Ishikawa (cell line): Measurements from ENCODE around the gene ERCC5.
A peak's percentile ranks its signal among the peaks of the same experiment; 100 is the strongest.

Source experiments
- CEBPB ChIP-seq: IDR thresholded peaks from 2 replicates; pipeline ENCODE4 v1.6.1; 2012
- CREB1 ChIP-seq: IDR thresholded peaks from 2 replicates; pipeline ENCODE4 v1.6.1; 2012; ENCODE audit warnings: low read depth
- EGR1 ChIP-seq: IDR thresholded peaks from 2 replicates; pipeline ENCODE4 v1.6.1; 2012
- EP300 ChIP-seq: IDR thresholded peaks from 2 replicates; pipeline ENCODE4 v1.6.1; 2012; ENCODE audit warnings: borderline replicate concordance
- FOXM1 ChIP-seq: IDR thresholded peaks from 2 replicates; pipeline ENCODE4 v1.6.1; 2012; ENCODE audit warnings: low read depth, borderline replicate concordance
- NFIC ChIP-seq: IDR thresholded peaks from 2 replicates; pipeline ENCODE4 v1.6.1; 2012
- RAD21 ChIP-seq: IDR thresholded peaks from 2 replicates; pipeline ENCODE4 v1.6.1; 2012; ENCODE audit warnings: low read depth
- TAF1 ChIP-seq: IDR thresholded peaks from 2 replicates; pipeline ENCODE4 v1.6.1; 2012; ENCODE audit warnings: low read depth, mild to moderate bottlenecking
- TCF12 ChIP-seq: IDR thresholded peaks from 2 replicates; pipeline ENCODE4 v1.6.1; 2012; ENCODE audit warnings: low read depth
- TEAD4 ChIP-seq: IDR thresholded peaks from 2 replicates; pipeline ENCODE4 v1.6.1; 2012
- YY1 ChIP-seq: IDR thresholded peaks from 2 replicates; pipeline ENCODE4 v1.6.1; 2012; ENCODE audit warnings: low read depth
- ZBTB7A ChIP-seq: IDR thresholded peaks from 2 replicates; pipeline ENCODE4 v1.6.1; 2012; ENCODE audit warnings: low read depth
- TF ChIP-seq, protein P1 (sequence below): IDR thresholded peaks from 2 replicates; pipeline ENCODE4 v1.6.1; 2012
- TF ChIP-seq, protein P2 (sequence below): IDR thresholded peaks from 2 replicates; pipeline ENCODE4 v1.6.1; 2012
- TF ChIP-seq, protein P3 (sequence below): IDR thresholded peaks from 2 replicates; pipeline ENCODE4 v1.6.1; 2012; ENCODE audit warnings: low read depth, mild to moderate bottlenecking

ERCC5 gene

DNA sequence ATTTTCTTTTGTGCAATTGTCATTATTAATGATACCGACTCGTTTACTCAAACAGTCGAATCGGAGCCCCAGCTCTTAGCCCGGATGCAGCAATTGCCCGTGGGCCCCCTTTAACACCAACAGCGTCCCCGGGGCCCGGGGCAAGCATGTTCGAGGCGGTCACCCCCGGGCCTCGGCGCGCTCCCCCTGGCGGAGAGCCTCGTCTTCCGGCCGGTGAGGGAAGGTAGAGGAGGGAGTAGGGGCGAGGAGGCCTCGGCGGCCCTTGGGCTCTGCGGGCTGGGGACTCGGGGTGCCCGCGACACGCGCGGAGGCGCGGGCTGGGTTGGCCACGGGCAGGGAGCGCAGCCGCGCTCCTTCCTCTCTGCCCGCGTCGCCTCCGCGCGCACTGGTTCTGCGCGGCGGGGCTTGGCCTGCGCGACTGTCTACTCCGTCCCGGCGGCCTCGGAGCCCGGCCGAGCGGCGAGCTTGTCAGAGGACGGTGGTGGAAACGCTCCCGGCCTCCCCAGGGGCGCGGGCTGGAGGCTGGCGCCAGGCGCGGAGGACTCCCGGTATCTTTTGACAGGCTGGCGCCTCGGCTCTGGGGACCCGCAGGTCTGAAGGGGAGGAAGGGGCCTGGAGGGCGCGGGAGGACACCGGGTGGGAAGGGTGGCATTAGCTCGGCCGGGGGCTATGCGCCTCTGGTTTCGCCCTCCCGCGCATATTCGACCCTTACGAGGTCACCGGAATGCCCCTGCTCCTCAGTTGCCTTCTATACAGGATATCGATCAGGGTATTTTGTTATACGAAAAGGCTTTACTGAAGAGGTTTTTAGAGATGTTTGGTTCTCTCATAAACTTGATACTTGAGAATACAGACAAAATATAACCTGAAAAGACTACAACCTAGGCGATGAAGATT lies 45.4 kb upstream of the ERCC5 start:
- TF ChIP-seq, protein P1, sequence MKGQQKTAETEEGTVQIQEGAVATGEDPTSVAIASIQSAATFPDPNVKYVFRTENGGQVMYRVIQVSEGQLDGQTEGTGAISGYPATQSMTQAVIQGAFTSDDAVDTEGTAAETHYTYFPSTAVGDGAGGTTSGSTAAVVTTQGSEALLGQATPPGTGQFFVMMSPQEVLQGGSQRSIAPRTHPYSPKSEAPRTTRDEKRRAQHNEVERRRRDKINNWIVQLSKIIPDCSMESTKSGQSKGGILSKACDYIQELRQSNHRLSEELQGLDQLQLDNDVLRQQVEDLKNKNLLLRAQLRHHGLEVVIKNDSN, result no peak
- peak; percentile 71; the same call in 1 of the 2 replicates for TF ChIP-seq ZBTB7A
- TF ChIP-seq TEAD4, result no peak
- no peak for TF ChIP-seq FOXM1
- peak; percentile 40; the same call in 1 of the 2 replicates for TF ChIP-seq NFIC
- TF ChIP-seq, protein P2, sequence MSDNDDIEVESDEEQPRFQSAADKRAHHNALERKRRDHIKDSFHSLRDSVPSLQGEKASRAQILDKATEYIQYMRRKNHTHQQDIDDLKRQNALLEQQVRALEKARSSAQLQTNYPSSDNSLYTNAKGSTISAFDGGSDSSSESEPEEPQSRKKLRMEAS, result no peak; the same call in 1 of the 2 replicates
- TF ChIP-seq YY1, result 0 out of 2 replicates have a peak, but pooled peaks have one; percentile 47
- TF ChIP-seq RAD21, result no peak

DNA sequence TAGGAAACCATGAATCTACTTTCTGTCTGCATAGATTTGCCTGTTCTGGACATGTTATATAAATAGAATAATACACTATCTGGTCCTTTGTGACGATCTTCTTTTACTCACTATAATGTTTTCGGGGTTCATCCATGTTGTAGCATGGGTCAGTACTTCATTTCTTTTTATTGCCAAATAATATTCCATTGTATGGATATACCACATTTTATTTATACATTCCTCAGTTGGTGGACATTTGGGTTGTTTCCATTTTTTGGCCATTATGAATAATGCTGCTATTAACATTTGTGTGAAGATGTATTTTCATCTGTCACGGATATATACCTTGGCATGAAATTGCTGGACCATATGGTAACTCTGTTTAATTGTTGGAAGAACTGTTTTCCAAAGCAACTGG lies 40.2 kb upstream of the ERCC5 start:
- TF ChIP-seq, protein P3, sequence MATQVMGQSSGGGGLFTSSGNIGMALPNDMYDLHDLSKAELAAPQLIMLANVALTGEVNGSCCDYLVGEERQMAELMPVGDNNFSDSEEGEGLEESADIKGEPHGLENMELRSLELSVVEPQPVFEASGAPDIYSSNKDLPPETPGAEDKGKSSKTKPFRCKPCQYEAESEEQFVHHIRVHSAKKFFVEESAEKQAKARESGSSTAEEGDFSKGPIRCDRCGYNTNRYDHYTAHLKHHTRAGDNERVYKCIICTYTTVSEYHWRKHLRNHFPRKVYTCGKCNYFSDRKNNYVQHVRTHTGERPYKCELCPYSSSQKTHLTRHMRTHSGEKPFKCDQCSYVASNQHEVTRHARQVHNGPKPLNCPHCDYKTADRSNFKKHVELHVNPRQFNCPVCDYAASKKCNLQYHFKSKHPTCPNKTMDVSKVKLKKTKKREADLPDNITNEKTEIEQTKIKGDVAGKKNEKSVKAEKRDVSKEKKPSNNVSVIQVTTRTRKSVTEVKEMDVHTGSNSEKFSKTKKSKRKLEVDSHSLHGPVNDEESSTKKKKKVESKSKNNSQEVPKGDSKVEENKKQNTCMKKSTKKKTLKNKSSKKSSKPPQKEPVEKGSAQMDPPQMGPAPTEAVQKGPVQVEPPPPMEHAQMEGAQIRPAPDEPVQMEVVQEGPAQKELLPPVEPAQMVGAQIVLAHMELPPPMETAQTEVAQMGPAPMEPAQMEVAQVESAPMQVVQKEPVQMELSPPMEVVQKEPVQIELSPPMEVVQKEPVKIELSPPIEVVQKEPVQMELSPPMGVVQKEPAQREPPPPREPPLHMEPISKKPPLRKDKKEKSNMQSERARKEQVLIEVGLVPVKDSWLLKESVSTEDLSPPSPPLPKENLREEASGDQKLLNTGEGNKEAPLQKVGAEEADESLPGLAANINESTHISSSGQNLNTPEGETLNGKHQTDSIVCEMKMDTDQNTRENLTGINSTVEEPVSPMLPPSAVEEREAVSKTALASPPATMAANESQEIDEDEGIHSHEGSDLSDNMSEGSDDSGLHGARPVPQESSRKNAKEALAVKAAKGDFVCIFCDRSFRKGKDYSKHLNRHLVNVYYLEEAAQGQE, result no peak
- TF ChIP-seq FOXM1 (no peak), YY1 (no peak), CREB1 (no peak), ZBTB7A (no peak), TCF12 (no peak), EP300 (no peak)
- TF ChIP-seq, protein P2, result no peak
- TF ChIP-seq, protein P1, result no peak

DNA sequence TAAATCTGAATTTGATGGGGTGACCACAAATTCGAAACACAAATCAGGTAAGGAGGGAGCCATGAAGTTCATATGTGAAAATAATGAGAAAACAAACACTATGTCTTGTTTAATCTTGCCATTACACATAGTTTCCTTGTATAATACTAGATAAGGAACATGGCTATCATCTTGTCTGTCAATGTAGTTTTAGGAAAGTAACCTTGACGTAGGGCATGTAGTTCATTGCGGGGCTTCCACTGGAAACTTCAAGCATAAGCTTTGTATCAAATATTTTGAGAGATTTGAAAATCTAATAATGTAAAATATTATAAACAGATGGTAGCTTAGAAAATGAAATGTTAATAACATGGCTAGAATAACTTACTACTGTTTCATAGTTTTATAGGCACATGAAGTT lies 38.1 kb upstream of the ERCC5 start:
- TF ChIP-seq, protein P2, result no peak
- TF ChIP-seq NFIC (no peak), CREB1 (no peak), TEAD4 (no peak), TCF12 (no peak), YY1 (no peak), EP300 (no peak), EGR1 (no peak), RAD21 (no peak), FOXM1 (no peak), ZBTB7A (no peak), TAF1 (no peak), CEBPB (no peak)
- TF ChIP-seq, protein P3, result no peak
- TF ChIP-seq, protein P1, result no peak

DNA sequence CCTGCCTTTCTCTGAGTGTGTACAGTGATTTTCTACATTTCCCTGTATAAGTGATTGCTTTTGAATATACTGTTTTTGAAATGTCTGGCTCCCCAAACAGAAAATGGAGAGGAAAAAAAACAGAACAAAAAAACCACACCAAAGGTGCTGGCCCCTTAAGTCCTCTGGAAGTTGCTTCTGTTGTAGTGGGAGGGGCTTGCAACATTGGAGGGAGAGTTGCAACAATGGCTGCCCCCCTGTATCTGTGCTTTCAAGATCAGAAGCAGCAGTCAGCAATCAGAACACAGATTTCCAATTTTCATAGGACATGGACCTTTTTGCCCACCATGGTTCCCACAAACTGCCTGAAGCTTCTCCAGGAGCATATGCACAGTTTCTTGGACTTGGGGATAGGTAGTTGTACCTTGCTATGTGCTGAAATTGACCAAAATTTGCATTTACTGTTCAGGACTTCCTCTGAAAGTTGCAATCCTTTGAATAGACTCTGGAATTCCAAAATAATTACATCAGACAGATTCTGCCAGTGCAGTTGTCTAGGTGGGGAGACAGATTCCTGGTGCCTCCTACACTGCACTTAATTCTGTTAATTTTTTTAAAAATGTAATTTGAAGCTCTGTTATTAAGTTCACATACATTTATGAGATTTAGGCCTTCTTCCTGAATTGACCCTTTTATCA lies 33.1 kb upstream of the ERCC5 start:
- TF ChIP-seq TAF1, result no peak
- 0 out of 2 replicates have a peak, but pooled peaks have one; percentile 47 for TF ChIP-seq YY1

DNA sequence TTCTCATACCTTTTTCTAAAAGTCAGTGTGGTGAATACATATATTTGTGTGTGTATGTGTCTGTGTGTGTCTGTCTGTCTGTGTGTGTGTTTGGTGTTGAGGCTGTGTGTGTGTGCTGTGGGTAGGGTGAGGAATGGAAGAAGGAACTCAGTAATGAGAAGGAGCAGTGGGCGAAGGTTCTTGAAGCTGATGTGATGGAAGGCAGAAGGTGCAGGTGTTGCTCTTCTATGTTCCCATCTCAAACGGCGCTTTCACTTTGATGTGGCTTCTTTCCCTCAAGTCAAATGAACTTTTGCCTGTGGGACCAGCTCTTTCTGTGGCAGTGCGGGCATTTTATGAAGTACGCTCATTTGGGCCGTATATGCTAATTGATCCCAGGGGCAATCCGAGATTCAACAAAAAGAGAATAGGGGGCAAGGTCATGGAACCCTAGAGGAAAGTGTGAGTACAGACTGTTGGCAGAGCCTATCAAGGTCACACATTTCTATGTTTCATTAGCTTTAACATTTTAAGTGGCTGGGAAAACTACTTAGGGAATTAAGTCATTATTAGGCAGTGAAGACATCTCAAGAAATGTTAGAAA lies 31.7 kb upstream of the ERCC5 start:
- TF ChIP-seq TCF12, result no peak
- no peak for TF ChIP-seq TAF1
- TF ChIP-seq CEBPB, result no peak
- TF ChIP-seq NFIC, result no peak
- TF ChIP-seq, protein P3, result no peak
- no peak for TF ChIP-seq EP300
- no peak for TF ChIP-seq CREB1
- no peak for TF ChIP-seq TEAD4
- no peak for TF ChIP-seq EGR1
- no peak for TF ChIP-seq ZBTB7A
- TF ChIP-seq YY1, result no peak
- TF ChIP-seq, protein P1, result no peak
- TF ChIP-seq FOXM1, result no peak
- TF ChIP-seq, protein P2, result no peak
